ENCODE data around the gene SORCS2.

DNA sequence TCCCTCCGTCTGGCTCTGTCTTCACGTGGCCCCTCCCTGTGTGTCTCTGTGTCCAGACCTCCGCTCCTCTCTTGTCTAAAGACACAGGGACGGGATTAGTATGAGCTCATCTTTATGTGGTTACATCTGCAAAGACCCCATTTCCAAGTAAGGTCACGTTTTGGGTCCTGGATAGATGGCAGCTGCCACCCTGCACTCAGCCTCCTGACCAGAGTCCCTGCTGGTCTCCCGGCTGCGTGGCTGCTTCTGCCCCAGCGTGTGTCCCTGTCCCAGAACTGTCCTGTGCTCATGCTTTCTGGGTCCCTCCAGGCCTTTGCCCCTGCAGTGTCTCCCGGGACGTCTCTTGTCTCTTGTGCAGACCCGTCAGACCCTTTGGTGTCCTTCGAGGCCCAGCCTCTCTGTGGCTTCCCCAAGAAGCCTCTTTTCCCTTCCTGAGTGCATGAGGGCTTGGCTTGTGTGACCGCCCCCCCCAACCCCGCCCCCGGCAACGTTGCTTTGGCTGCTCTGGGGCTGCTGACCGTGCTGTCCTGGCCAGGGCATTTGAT is 135.1 kb downstream of the SORCS2 start:
- TF ChIP-seq EZH2 (IDR thresholded peaks at IDR 0.05; ENCODE audit: insufficient read depth, poor library complexity, severe bottlenecking) = no peak
- no peak for TF ChIP-seq EZH2phosphoT487 (IDR thresholded peaks at IDR 0.05; ENCODE audit: insufficient read depth, low read depth)

All from GM23248 (cell line).